Common myeloid progenitor, CD34-positive (primary cell): ENCODE results near the gene KCTD10.
A peak's percentile ranks its signal among the peaks of the same experiment; 100 is the strongest.

ENCODE experiments used
- CTCF ChIA-PET: fragments of 350-600 bp; sonication (Branson Sonifier 250); formaldehyde crosslinking; loops from one replicate; lab custom pipeline; 2021; ENCODE audit warnings: antibody characterized with exemption; lab: Charles Lee
- POLR2A ChIA-PET: fragments of 350-600 bp; sonication (Branson Sonifier 250); formaldehyde crosslinking; loops from one replicate; lab custom pipeline; 2021; ENCODE audit warnings: antibody characterized with exemption; lab: Charles Lee
- DNase-seq, 3 donors: peaks; one replicate each; pipeline versions ENCODE4 v3.0.0 to v3.0.0-alpha.2; 2013
- H3K27ac ChIP-seq, 2 experiments: 1 replicate in 1 of 2; 2 replicates in 1 of 2; pipeline ENCODE4 v1.7.0; 2013; ENCODE audit warnings: inconsistent platforms in 2 of 2, low read length in 2 of 2, mild to moderate bottlenecking in 2 of 2, low read depth in 1 of 2, moderate library complexity in 1 of 2; ENCODE audit not compliant: severe bottlenecking in 2 of 2, insufficient read depth in 1 of 2, poor library complexity in 1 of 2
- H3K27me3 ChIP-seq, 5 experiments: replicated peaks in 2 of 5; 1 replicate in 3 of 5; 2 replicates in 2 of 5; pipeline versions ENCODE4 v1.6.1 to v1.7.0; 2013; ENCODE audit warnings: low read length in 4 of 5, mild to moderate bottlenecking in 2 of 5, moderate library complexity in 2 of 5, inconsistent platforms in 1 of 5; ENCODE audit not compliant: insufficient read depth in 5 of 5, control insufficient read depth in 4 of 5
- H3K36me3 ChIP-seq, 4 experiments: 1 replicate in 2 of 4; 2 replicates in 2 of 4; pipeline versions ENCODE4 v1.6.1 to v1.7.0; 2013; ENCODE audit warnings: low read length in 3 of 4, control low read depth in 1 of 4, mild to moderate bottlenecking in 1 of 4; ENCODE audit not compliant: control insufficient read depth in 4 of 4, insufficient read depth in 4 of 4
- H3K4me1 ChIP-seq, 4 experiments: 1 replicate in 3 of 4; 2 replicates in 1 of 4; pipeline versions ENCODE4 v1.6.1 to v1.7.1; 2013; ENCODE audit warnings: low read length in 3 of 4, mild to moderate bottlenecking in 3 of 4, control low read depth in 1 of 4, inconsistent platforms in 1 of 4, moderate library complexity in 1 of 4; ENCODE audit not compliant: control insufficient read depth in 4 of 4, insufficient read depth in 4 of 4; ENCODE audit errors: control extremely low read depth in 1 of 4
- H3K4me3 ChIP-seq, 7 experiments: 1 replicate in 4 of 7; 2 replicates in 3 of 7; pipeline versions ENCODE4 v1.5.1 to v1.7.0; 2013; ENCODE audit warnings: mild to moderate bottlenecking in 7 of 7, low read length in 6 of 7, moderate library complexity in 6 of 7, inconsistent platforms in 2 of 7, low read depth in 2 of 7, control low read depth in 1 of 7; ENCODE audit not compliant: insufficient read depth in 4 of 7, control insufficient read depth in 1 of 7; ENCODE audit errors: extremely low read depth in 1 of 7
- H3K9me3 ChIP-seq, 5 experiments: 1 replicate in 4 of 5; 2 replicates in 1 of 5; pipeline versions ENCODE4 v1.6.1 to v1.7.1; 2013; ENCODE audit warnings: low read length in 4 of 5, mild to moderate bottlenecking in 2 of 5, inconsistent platforms in 1 of 5, low read depth in 1 of 5, moderate library complexity in 1 of 5; ENCODE audit not compliant: control insufficient read depth in 4 of 5, insufficient read depth in 2 of 5; ENCODE audit errors: control extremely low read depth in 1 of 5
- WGBS: methylation state at CpG from one replicate; pipeline ENCODE4 v1.1.5; 2013; ENCODE audit not compliant: insufficient coverage; 5-methylcytosine and 5-hydroxymethylcytosine counted together

The KCTD10 gene

GRCh38 chr12:109519787-109520186 lies 42.7 kb upstream of the KCTD10 start:
- H3K9me3 ChIP-seq = no peaks in the 10 kb centered on the region
- H3K4me1 ChIP-seq = no peaks in the 10 kb centered on the region
- WGBS = 92% methylated on average over 6 of the region's 6 CpGs
- no peaks in the 10 kb centered on the region for H3K27me3 ChIP-seq
- H3K4me3 ChIP-seq = no peak overlapping the region
- ChIA-PET POLR2A (no interaction called here), CTCF (interaction anchor here (0.8 to 9.9 kb wide), 8 partner anchors 9 to 261 kb away, joined by 3 to 101 read pairs (median 4); no protein-coding TSS in a partner anchor)
- DNase-seq = no peak
- peaks cover 6 to 83% (median 60%) of the 10 kb centered on the region in 4 experiments for H3K36me3 ChIP-seq
- H3K27ac ChIP-seq = no peak overlapping the region

GRCh38 chr12:109518820-109519665 lies 41.9 kb upstream of the KCTD10 start:
- Histone ChIP-seq H3K9me3 (no peaks in the 10 kb centered on the region), H3K27ac (no peak overlapping the region), H3K27me3 (no peaks in the 10 kb centered on the region), H3K4me3 (no peak overlapping the region), H3K36me3 (peaks cover 6 to 83% (median 60%) of the 10 kb centered on the region in 4 experiments), H3K4me1 (no peaks in the 10 kb centered on the region)
- DNase-seq = peak; percentile 33 to 61 (median 52)
- ChIA-PET POLR2A (no interaction called here), CTCF (interaction anchor here (0.6 to 9.9 kb wide), 14 partner anchors 9 to 418 kb away, joined by 3 to 101 read pairs (median 3); partner anchors contain the start of gene MVK)
- 86% methylated on average over 6 of the region's 11 CpGs for WGBS

- H3K9me3 ChIP-seq = no peaks in the 10 kb centered on the region
- WGBS = 89% methylated on average over 6 of the region's 6 CpGs
- ChIA-PET CTCF (interaction anchor here (0.9 to 9.9 kb wide), 8 partner anchors 7 to 323 kb away, joined by 3 to 101 read pairs (median 3); no protein-coding TSS in a partner anchor), POLR2A (no interaction called here)
- no peak overlapping the region for H3K4me3 ChIP-seq
- H3K4me1 ChIP-seq = no peaks in the 10 kb centered on the region
- peaks cover 5 to 81% (median 55%) of the 10 kb centered on the region in 4 experiments for H3K36me3 ChIP-seq
- H3K27me3 ChIP-seq = no peaks in the 10 kb centered on the region
- DNase-seq = no peak
- H3K27ac ChIP-seq = no peak overlapping the region
These were observed 40.5 kb upstream of the KCTD10 start for GRCh38 chr12:109517619-109518018.

- no peak for DNase-seq
- POLR2A ChIA-PET = no interaction called here
- peaks cover 10 to 78% (median 59%) of the 10 kb centered on the region in 4 experiments for H3K36me3 ChIP-seq
These were observed 36.9 kb upstream of the KCTD10 start for GRCh38 chr12:109513977-109514376.

GRCh38 chr12:109513051-109513450 lies 36.0 kb upstream of the KCTD10 start:
- H3K27ac ChIP-seq = no peak overlapping the region
- WGBS = 98% methylated on average over 8 of the region's 8 CpGs
- H3K27me3 ChIP-seq = no peaks in the 10 kb centered on the region
- H3K36me3 ChIP-seq = peaks cover 12 to 81% (median 62%) of the 10 kb centered on the region in 4 experiments
- H3K4me3 ChIP-seq = no peak overlapping the region
- H3K9me3 ChIP-seq = no peaks in the 10 kb centered on the region
- ChIA-PET POLR2A (no interaction called here), CTCF (no interaction called here)
- no peaks in the 10 kb centered on the region for H3K4me1 ChIP-seq
- no peak for DNase-seq

More at GRCh38 chr12:109513977-109514376, 36.9 kb upstream of the KCTD10 start:
- no peaks in the 10 kb centered on the region for H3K9me3 ChIP-seq
- CTCF ChIA-PET = no interaction called here
- WGBS = 100% methylated on average over 1 of the region's 4 CpGs
- no peaks in the 10 kb centered on the region for H3K4me1 ChIP-seq
- no peak overlapping the region for H3K27ac ChIP-seq
- no peaks in the 10 kb centered on the region for H3K27me3 ChIP-seq
- no peak overlapping the region for H3K4me3 ChIP-seq

- H3K9me3 ChIP-seq = no peaks in the 10 kb centered on the region
- 88% methylated on average over 1 of the region's 1 CpG for WGBS
- H3K4me3 ChIP-seq = no peak overlapping the region
- CTCF ChIA-PET = interaction anchor here (4.1 kb wide), 1 partner anchor 7 kb away, joined by 24 read pairs; no protein-coding TSS in a partner anchor
- no peak overlapping the region for H3K27ac ChIP-seq
- no peaks in the 10 kb centered on the region for H3K4me1 ChIP-seq
- no peak for DNase-seq
- no peaks in the 10 kb centered on the region for H3K27me3 ChIP-seq
- peaks cover 16 to 81% (median 63%) of the 10 kb centered on the region in 4 experiments for H3K36me3 ChIP-seq
- POLR2A ChIA-PET = no interaction called here
These were observed 35.5 kb upstream of the KCTD10 start for GRCh38 chr12:109512608-109513007.

- WGBS = 97% methylated on average over 15 of the region's 15 CpGs
- CTCF ChIA-PET = interaction anchor here (0.9 to 4.1 kb wide), 5 partner anchors 8 to 265 kb away, joined by 3 to 24 read pairs (median 3); no protein-coding TSS in a partner anchor
- DNase-seq = no peak
- no peak overlapping the region for H3K27ac ChIP-seq
- no peaks in the 10 kb centered on the region for H3K27me3 ChIP-seq
- H3K36me3 ChIP-seq = peaks cover 19 to 91% (median 65%) of the 10 kb centered on the region in 4 experiments
- no peaks in the 10 kb centered on the region for H3K9me3 ChIP-seq
- no peaks in the 10 kb centered on the region for H3K4me1 ChIP-seq
- POLR2A ChIA-PET = interaction anchor here (0.6 kb wide), 3 partner anchors 66 to 1819 kb away, joined by 3 read pairs; no protein-coding TSS in a partner anchor
- no peak overlapping the region for H3K4me3 ChIP-seq
These were observed 33.1 kb upstream of the KCTD10 start for GRCh38 chr12:109510196-109510595.
